RWPE2 (cell line): ENCODE measurements around the gene CNIH2.

Source experiments
- ATAC-seq: fragments of 200-7000 bp; cut with Tn5 transposase; 3 replicates; pipeline ENCODE4 v1.9.1; 2021; ENCODE audit warnings: low read depth
- DNase-seq: peaks from one replicate; pipeline ENCODE4 v3.0.0-alpha.2; 2020; ENCODE audit warnings: low spot score
- H3K27ac ChIP-seq: fragments of 450-650 bp; 2 replicates; pipeline ENCODE4 v1.5.1; 2017; ENCODE audit warnings: mild to moderate bottlenecking; ENCODE audit not compliant: poor library complexity, severe bottlenecking
- H3K27me3 ChIP-seq: fragments of 250-450 bp; sonication (Bioruptor Pico); 2 replicates; pipeline ENCODE4 v1.5.1; 2021; ENCODE audit warnings: mild to moderate bottlenecking, moderate library complexity; ENCODE audit not compliant: insufficient read depth, poor library complexity, severe bottlenecking
- H3K36me3 ChIP-seq: fragments of 250-450 bp; sonication (Bioruptor Pico); 2 replicates; pipeline ENCODE4 v1.5.1; 2020; ENCODE audit warnings: low read depth, mild to moderate bottlenecking, moderate library complexity
- H3K4me1 ChIP-seq: fragments of 250-450 bp; sonication (Bioruptor Pico); 2 replicates; pipeline ENCODE4 v1.5.1; 2021; ENCODE audit warnings: mild to moderate bottlenecking, moderate library complexity; ENCODE audit not compliant: insufficient read depth, poor library complexity, severe bottlenecking
- H3K4me3 ChIP-seq: fragments of 250-450 bp; sonication (Bioruptor Pico); 2 replicates; pipeline ENCODE4 v1.5.1; 2021; ENCODE audit warnings: mild to moderate bottlenecking, moderate library complexity; ENCODE audit not compliant: severe bottlenecking
- H3K9me3 ChIP-seq: fragments of 250-450 bp; sonication (Bioruptor Pico); 2 replicates; pipeline ENCODE4 v1.5.1; 2021; ENCODE audit warnings: mild to moderate bottlenecking, moderate library complexity; ENCODE audit not compliant: severe bottlenecking
- TF ChIP-seq, protein P1 (sequence below): fragments of 450-650 bp; IDR thresholded peaks from one replicate; pipeline ENCODE4 v1.5.1; 2017; ENCODE audit warnings: mild to moderate bottlenecking, moderate library complexity; ENCODE audit not compliant: poor library complexity, severe bottlenecking

CNIH2 gene

DNA sequence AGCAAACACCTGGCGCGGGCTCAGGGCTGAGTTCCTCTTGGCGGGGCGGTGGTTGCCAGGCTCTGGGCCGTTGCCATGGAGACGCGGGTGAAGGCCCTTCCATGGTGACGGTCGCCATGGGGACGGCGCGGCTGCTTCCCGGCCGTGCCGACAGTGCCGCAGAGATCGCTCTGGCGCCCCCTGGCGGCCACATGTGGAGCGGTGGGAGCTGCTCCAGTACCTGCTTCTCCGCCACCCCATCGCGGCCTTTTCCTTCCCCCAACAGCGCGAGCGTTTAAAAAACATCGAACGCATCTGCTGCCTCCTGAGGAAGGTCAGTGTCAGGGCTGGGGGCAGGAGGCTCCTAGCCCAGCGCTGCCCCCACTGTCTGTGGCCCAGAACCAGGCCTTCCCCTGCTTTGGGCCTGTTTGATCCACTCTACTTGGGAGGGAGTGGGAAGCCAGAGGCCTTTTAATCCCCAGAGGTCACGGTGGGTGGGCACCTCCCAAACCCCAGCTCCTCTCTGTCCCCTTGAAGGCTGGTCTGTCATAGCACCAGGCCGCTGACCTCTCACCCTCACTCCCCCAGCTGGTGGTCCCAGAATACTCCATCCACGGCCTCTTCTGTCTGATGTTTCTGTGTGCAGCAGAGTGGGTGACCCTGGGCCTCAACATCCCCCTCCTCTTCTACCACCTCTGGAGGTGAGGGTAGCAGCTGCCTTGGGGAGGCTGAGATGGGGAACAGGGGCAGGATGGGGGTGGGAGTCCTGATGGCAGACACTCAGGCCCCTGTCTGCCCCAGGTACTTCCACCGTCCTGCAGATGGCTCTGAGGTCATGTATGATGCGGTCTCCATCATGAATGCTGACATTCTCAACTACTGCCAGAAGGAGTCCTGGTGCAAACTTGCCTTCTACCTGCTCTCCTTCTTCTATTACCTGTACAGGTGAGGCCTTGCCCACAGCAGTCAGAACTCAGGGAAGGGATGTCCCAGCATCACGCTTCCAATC lies 4.8 kb downstream of the CNIH2 start:
- Histone ChIP-seq H3K4me3 (no peak overlapping the region), H3K36me3 (peaks cover 13% of the 10 kb centered on the region; the same call in 1 of the 2 replicates), H3K27ac (no peak overlapping the region), H3K4me1 (peaks cover under 1% of the 10 kb centered on the region), H3K9me3 (no peaks in the 10 kb centered on the region), H3K27me3 (no peaks in the 10 kb centered on the region)
- TF ChIP-seq, protein P1, sequence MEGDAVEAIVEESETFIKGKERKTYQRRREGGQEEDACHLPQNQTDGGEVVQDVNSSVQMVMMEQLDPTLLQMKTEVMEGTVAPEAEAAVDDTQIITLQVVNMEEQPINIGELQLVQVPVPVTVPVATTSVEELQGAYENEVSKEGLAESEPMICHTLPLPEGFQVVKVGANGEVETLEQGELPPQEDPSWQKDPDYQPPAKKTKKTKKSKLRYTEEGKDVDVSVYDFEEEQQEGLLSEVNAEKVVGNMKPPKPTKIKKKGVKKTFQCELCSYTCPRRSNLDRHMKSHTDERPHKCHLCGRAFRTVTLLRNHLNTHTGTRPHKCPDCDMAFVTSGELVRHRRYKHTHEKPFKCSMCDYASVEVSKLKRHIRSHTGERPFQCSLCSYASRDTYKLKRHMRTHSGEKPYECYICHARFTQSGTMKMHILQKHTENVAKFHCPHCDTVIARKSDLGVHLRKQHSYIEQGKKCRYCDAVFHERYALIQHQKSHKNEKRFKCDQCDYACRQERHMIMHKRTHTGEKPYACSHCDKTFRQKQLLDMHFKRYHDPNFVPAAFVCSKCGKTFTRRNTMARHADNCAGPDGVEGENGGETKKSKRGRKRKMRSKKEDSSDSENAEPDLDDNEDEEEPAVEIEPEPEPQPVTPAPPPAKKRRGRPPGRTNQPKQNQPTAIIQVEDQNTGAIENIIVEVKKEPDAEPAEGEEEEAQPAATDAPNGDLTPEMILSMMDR = peak; percentile 90
- ATAC-seq (peak; percentile 78), DNase-seq (peak; percentile 98)

DNA sequence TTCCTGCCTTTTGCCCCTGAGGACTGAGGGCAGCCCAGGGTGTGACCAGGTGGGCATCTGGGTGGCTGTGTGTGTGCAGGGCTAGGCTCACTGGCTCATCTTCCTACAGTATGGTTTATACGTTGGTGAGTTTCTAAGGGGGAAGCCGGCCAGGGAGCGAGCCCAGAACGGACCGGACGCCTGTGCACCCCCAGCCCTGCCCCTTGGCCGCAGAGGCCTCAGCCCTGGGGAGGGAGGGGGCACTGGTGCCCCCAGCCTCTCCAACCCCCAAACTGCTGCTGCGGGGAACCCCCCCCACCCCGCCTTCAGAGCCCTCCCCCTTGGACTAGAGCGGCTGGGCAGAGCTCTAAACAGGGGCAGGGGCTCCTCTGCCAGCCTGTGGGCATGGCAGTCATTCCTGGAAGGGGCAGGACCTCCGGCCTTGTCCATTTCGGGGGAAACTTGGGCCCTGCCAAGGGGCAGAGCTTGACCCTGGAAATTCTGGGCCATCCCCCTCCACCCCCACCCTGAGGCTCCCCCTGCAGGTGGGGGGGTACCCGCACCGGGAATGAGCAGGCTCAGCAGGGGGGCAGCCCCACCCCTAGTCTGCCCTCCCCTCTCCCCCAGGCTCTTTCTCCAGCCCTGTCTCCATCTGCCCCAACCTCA lies 5.6 kb downstream of the CNIH2 start:
- DNase-seq = peak; percentile 42
- H3K9me3 ChIP-seq = no peaks in the 10 kb centered on the region
- no peak for ATAC-seq
- peaks cover 4% of the 10 kb centered on the region for H3K4me1 ChIP-seq
- H3K27ac ChIP-seq = no peak overlapping the region
- H3K27me3 ChIP-seq = no peaks in the 10 kb centered on the region
- no peak overlapping the region for H3K4me3 ChIP-seq
- peaks cover 13% of the 10 kb centered on the region; the same call in 1 of the 2 replicates for H3K36me3 ChIP-seq
- TF ChIP-seq, protein P1 = no peak

DNA sequence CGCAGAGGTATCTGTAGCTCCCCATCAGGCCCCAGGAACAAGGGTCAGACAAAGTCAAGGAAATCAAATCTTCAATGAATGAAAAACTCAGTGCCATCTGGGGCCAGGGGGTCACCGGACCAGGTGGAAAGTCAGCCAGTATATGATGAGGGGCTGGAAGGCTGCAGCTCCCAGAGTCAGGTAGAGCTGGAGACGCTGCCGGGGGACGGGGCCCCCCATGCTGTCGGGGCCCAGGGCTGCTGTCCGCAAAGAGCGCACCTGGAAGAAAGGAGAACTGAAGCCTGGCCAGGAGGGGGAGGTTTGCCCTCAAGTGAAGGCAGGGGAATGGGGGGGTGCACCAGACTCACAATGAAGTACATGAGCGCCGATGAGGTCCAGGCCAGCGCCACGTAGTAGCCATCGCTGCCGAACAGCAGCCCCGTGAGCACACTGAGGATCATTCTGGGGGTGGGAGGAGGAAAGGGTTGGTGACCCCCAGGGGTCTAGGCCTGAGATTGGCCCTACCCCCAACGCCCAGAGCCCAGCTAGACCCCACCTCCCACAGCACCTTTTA lies 6.6 kb downstream of the CNIH2 start:
- Histone ChIP-seq H3K4me3 (no peak overlapping the region), H3K4me1 (peaks cover 4% of the 10 kb centered on the region), H3K27ac (no peak overlapping the region), H3K9me3 (no peaks in the 10 kb centered on the region), H3K36me3 (peaks cover 13% of the 10 kb centered on the region; the same call in 1 of the 2 replicates), H3K27me3 (no peaks in the 10 kb centered on the region)
- DNase-seq (no peak), ATAC-seq (no peak)
- TF ChIP-seq, protein P1 = no peak

DNA sequence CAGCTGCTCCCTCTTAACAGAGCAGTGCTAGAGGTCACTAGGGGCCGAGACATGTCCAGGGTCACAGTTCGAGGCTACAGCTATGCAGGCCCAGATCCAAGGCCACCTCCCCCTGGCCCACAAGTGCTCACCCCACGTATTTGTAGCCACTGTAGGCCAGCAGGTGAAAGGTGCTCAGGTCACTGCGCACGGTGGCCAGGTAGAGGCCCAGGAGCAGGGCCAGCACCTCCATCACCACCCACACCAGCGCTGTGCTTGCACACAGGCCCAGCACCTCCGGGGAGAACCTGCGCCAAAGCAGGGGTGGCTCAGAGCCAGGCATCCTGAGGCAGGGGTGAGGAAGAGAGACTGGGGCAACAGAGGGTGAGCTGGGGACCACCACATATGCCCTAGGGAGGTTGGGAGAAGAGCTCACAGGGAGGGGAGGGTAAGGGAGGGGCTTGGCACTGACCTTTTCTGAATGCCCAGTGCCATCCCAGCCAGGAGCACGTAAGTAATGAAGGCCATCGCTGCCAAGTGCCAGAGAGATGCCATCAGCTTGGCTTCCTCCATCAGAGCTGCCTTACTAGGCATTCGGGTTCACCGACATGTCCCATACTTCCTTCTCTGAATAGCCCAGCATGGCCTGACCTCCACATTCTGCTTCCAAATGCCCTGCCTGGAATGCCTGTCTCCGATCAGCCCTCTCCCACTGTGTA lies 7.4 kb downstream of the CNIH2 start:
- no peak for ATAC-seq
- TF ChIP-seq, protein P1 = no peak
- no peak for DNase-seq
- Histone ChIP-seq H3K9me3 (no peaks in the 10 kb centered on the region), H3K27ac (no peak overlapping the region), H3K27me3 (no peaks in the 10 kb centered on the region), H3K4me3 (no peak overlapping the region), H3K4me1 (peaks cover 7% of the 10 kb centered on the region), H3K36me3 (peaks cover 13% of the 10 kb centered on the region; the same call in 1 of the 2 replicates)
